B cell (primary cell): ENCODE data around the gene TMEM256. TPM values are rescaled to one million over a fixed set of nuclear protein-coding genes. Genes with fewer than 3 reads are reported as not detected.

Experiments
- ATAC-seq: fragments of 200-7000 bp; cut with Tn5 transposase; one replicate; pipeline ENCODE4 v1.10.0; 2021; ENCODE audit warnings: low read depth, mild to moderate bottlenecking, moderate number of reproducible peaks, moderate library complexity
- CTCF ChIA-PET: fragments of 350-600 bp; sonication (Branson Sonifier 250); formaldehyde crosslinking; loops from one replicate; lab custom pipeline; 2021; ENCODE audit warnings: antibody characterized with exemption, inconsistent platforms; lab: Charles Lee
- POLR2A ChIA-PET: fragments of 350-600 bp; sonication (Branson Sonifier 250); formaldehyde crosslinking; loops from one replicate; lab custom pipeline; 2021; ENCODE audit warnings: antibody characterized with exemption; lab: Charles Lee
- DNase-seq: peaks from one replicate; pipeline ENCODE4 v3.0.0; 2013
- H2AFZ ChIP-seq: 2 replicates; pipeline ENCODE4 v1.6.1; 2012; ENCODE audit warnings: mild to moderate bottlenecking, low read depth, low read length; ENCODE audit not compliant: insufficient read depth, poor library complexity, severe bottlenecking
- H3K27ac ChIP-seq, 2 donors: 1 replicate in 1 of 2; 2 replicates in 1 of 2; pipeline ENCODE4 v1.5.1; 2012 to 2013; ENCODE audit warnings: low read length in 2 of 2, mild to moderate bottlenecking in 2 of 2, moderate library complexity in 1 of 2
- H3K27me3 ChIP-seq, 4 experiments: fragments of 200-600 bp in 1 of 4; sonication (generic) in 1 of 4; replicated peaks in 1 of 4; 1 replicate in 2 of 4; 2 replicates in 2 of 4; pipeline versions ENCODE4 v1.6.1 to v1.7.0; 2013 to 2016; ENCODE audit warnings: low read length in 3 of 4, mild to moderate bottlenecking in 2 of 4, mixed read lengths in 1 of 4, moderate library complexity in 1 of 4; ENCODE audit not compliant: insufficient read depth in 4 of 4, control insufficient read depth in 3 of 4; ENCODE audit errors: control extremely low read depth in 1 of 4
- H3K36me3 ChIP-seq, 2 experiments: replicated peaks in 1 of 2; 1 replicate in 1 of 2; 2 replicates in 1 of 2; pipeline versions ENCODE4 v1.6.1 to v1.7.1; 2013; ENCODE audit warnings: low read length in 1 of 2; ENCODE audit not compliant: insufficient read depth in 2 of 2, control insufficient read depth in 1 of 2; ENCODE audit errors: control extremely low read depth in 1 of 2, extremely low read depth in 1 of 2
- H3K4me1 ChIP-seq, 2 donors: fragments of 200-600 bp in 1 of 2; sonication (generic) in 1 of 2; 1 replicate in 1 of 2; 2 replicates in 1 of 2; pipeline versions ENCODE4 v1.5.1 to v1.6.1; 2013 to 2017; ENCODE audit warnings: low read length in 2 of 2; ENCODE audit not compliant: control insufficient read depth in 2 of 2, insufficient read depth in 2 of 2
- H3K4me2 ChIP-seq: replicated peaks from 2 replicates; pipeline ENCODE3; 2012; ENCODE audit warnings: mild to moderate bottlenecking, low read depth, low read length; ENCODE audit not compliant: poor library complexity, severe bottlenecking
- H3K4me3 ChIP-seq, 5 experiments: fragments of 200-600 bp in 1 of 5; sonication (generic) in 1 of 5; 1 replicate in 3 of 5; 2 replicates in 2 of 5; pipeline versions ENCODE4 v1.5.1 to v1.7.0; 2011 to 2016; ENCODE audit warnings: low read length in 4 of 5, mild to moderate bottlenecking in 4 of 5, low read depth in 2 of 5, control low read depth in 1 of 5, moderate library complexity in 1 of 5; ENCODE audit not compliant: insufficient read depth in 1 of 5; ENCODE audit errors: control extremely low read depth in 1 of 5, extremely low read depth in 1 of 5
- H3K79me2 ChIP-seq: fragments of 200-600 bp; sonication (generic); one replicate; pipeline ENCODE4 v1.6.0; 2016; ENCODE audit warnings: low read length; ENCODE audit not compliant: control insufficient read depth, insufficient read depth
- H3K9ac ChIP-seq: fragments of 200-600 bp; sonication (generic); 2 replicates; pipeline ENCODE4 v1.6.1; 2017; ENCODE audit warnings: mild to moderate bottlenecking, low read length, moderate library complexity
- H3K9me3 ChIP-seq, 3 donors: one replicate each; pipeline versions ENCODE4 v1.6.1 to v1.7.1; 2013; ENCODE audit warnings: low read length in 2 of 3; ENCODE audit not compliant: control insufficient read depth in 2 of 3, insufficient read depth in 1 of 3; ENCODE audit errors: control extremely low read depth in 1 of 3
- H4K20me1 ChIP-seq: 2 replicates; pipeline ENCODE4 v1.6.0; 2012; ENCODE audit warnings: mild to moderate bottlenecking, low read length; ENCODE audit not compliant: insufficient read depth, control insufficient read depth, poor library complexity, severe bottlenecking
- H3K27ac Mint-ChIP-seq: one replicate; pipeline ENCODE4 v1.8.0; 2021; ENCODE audit warnings: mixed read lengths
- H3K27me3 Mint-ChIP-seq: one replicate; pipeline ENCODE4 v1.8.0; 2021; ENCODE audit warnings: mixed read lengths
- H3K4me1 Mint-ChIP-seq: one replicate; pipeline ENCODE4 v1.8.0; 2021; ENCODE audit warnings: mixed read lengths
- H3K4me3 Mint-ChIP-seq: one replicate; pipeline ENCODE4 v1.8.0; 2021; ENCODE audit warnings: mixed read lengths
- H3K9me3 Mint-ChIP-seq: one replicate; pipeline ENCODE4 v1.8.0; 2022; ENCODE audit warnings: mixed read lengths; ENCODE audit not compliant: insufficient read depth
- CTCF ChIP-seq: fragments of 200-600 bp; IDR thresholded peaks from one replicate; pipeline ENCODE4 v1.8.0; 2022; ENCODE audit warnings: antibody characterized with exemption, mild to moderate bottlenecking
- EZH2 ChIP-seq: IDR thresholded peaks from 2 replicates; pipeline ENCODE4 v1.6.1; 2012; ENCODE audit warnings: borderline replicate concordance, low read depth, mild to moderate bottlenecking, moderate library complexity, low read length; ENCODE audit not compliant: insufficient read depth, poor library complexity, severe bottlenecking
- WGBS: methylation state at CpG from one replicate; pipeline ENCODE4 v1.1.5; 2013; ENCODE audit warnings: missing lambda C conversion rate; ENCODE audit not compliant: insufficient coverage; 5-methylcytosine and 5-hydroxymethylcytosine counted together
- intact Hi-C: fragments of 100-400 bp; cut with micrococcal nuclease; formaldehyde crosslinking; loops from one replicate; pipeline ENCODE4 v1.10.0; 2022
- polyA plus RNA-seq: library from polyadenylated mRNA; depleted of rRNA; stranded (reverse); fragments of >200 nt; gene quantifications from 2 replicates; pipeline ENCODE4 v1.2.3, GENCODE V29; 2012
- total RNA-seq, 2 donors: library from RNA; stranded (reverse); fragments of 120-200 nt in 1 of 2; gene quantifications; 1 replicate in 1 of 2; 2 replicates in 1 of 2; pipeline versions ENCODE4 v1.2.3 to v1.2.4, GENCODE V29; 2013 to 2022

TMEM256 gene
- total and polyA plus RNA-seq, 2 donors (not counting 1 experiment from before 2014, with no cell fraction given) = 65.4 to 67.8 TPM

- Histone ChIP-seq H3K4me3 (no peak overlapping the region), H3K4me2 (peak overlapping the region; percentile 30), H2AFZ (no peak overlapping the region), H3K36me3 (no peaks in the 10 kb centered on the region), H3K4me1 (peaks cover 11 to 32% of the 10 kb centered on the region in 2 donors), H3K9ac (no peak overlapping the region), H3K27ac (no peak overlapping the region), H3K79me2 (peaks cover 14% of the 10 kb centered on the region), H3K27me3 (no peaks in the 10 kb centered on the region), H3K9me3 (no peaks in the 10 kb centered on the region), H4K20me1 (peaks cover 5% of the 10 kb centered on the region)
- intact Hi-C loops = loop anchor here (1.0 kb wide), 7 partner anchors 38 to 332 kb away; partner anchors contain the start of genes PLSCR3, POLR2A, SENP3 and TMEM102
- CTCF ChIA-PET = interaction anchor here (0.5 to 5.9 kb wide), 37 partner anchors 11 to 332 kb away, joined by 3 to 43 read pairs (median 5); partner anchors contain the start of genes ACAP1, NEURL4, NLGN2 and PLSCR3
- peaks cover 27% of the 10 kb centered on the region for H3K4me1 Mint-ChIP-seq
- H3K4me3 Mint-ChIP-seq = peak overlapping the region; percentile 39
- 4% methylated on average over 10 of the region's 12 CpGs for WGBS
- H3K27me3 Mint-ChIP-seq = no peaks in the 10 kb centered on the region
- H3K9me3 Mint-ChIP-seq = no peaks in the 10 kb centered on the region
- POLR2A ChIA-PET = interaction anchor here (0.6 to 1.2 kb wide), 3 partner anchors 79 to 88 kb away, joined by 3 to 6 read pairs (median 3); partner anchors contain the start of gene TMEM102
- no peak overlapping the region for H3K27ac Mint-ChIP-seq
- ATAC-seq = peak; percentile 51
- peak; percentile 90 for TF ChIP-seq CTCF
- TF ChIP-seq EZH2 = no peak
- DNase-seq = peak; percentile 88
These were observed 47.8 kb downstream of the TMEM256 start for GRCh38 chr17:7356072-7356549.

- Histone ChIP-seq H3K9me3 (no peaks in the 10 kb centered on the region), H3K36me3 (peaks cover 0 to 2% of the 10 kb centered on the region in 2 experiments), H3K4me2 (peak overlapping the region; percentile 30), H3K79me2 (peaks cover 14% of the 10 kb centered on the region), H3K27me3 (no peaks in the 10 kb centered on the region), H3K27ac (no peak overlapping the region), H3K4me1 (peaks cover 14 to 37% of the 10 kb centered on the region in 2 donors), H3K9ac (no peak overlapping the region), H2AFZ (no peak overlapping the region), H3K4me3 (no peak overlapping the region), H4K20me1 (peaks cover 10% of the 10 kb centered on the region)
- Mint-ChIP-seq H3K4me1 (peaks cover 30% of the 10 kb centered on the region), H3K4me3 (no peak overlapping the region), H3K9me3 (no peaks in the 10 kb centered on the region), H3K27ac (no peak overlapping the region), H3K27me3 (no peaks in the 10 kb centered on the region)
- intact Hi-C loops = no loop called here
- ATAC-seq (no peak), DNase-seq (no peak)
- ChIA-PET CTCF (interaction anchor here (0.5 to 5.9 kb wide), 34 partner anchors 10 to 332 kb away, joined by 3 to 43 read pairs (median 6); partner anchors contain the start of genes ACAP1, NEURL4, NLGN2 and PLSCR3), POLR2A (interaction anchor here (0.9 to 1.2 kb wide), 2 partner anchors 80 to 81 kb away, joined by 3 read pairs; partner anchors contain the start of gene TMEM102)
- no peak for TF ChIP-seq EZH2
- WGBS = no CpG with 5 or more reads among the region's 8 CpGs
These were observed 48.3 kb downstream of the TMEM256 start for GRCh38 chr17:7355573-7355972.
